GM12874 (cell line): ENCODE measurements around the gene SLC25A29.

ENCODE experiments used
- TF ChIP-seq, protein P1 (sequence below): IDR thresholded peaks from 2 replicates; pipeline ENCODE4 v1.5.1; 2011; ENCODE audit warnings: low read depth, mild to moderate bottlenecking, control low read depth, low read length, moderate library complexity; ENCODE audit not compliant: insufficient read depth

SLC25A29 gene

DNA sequence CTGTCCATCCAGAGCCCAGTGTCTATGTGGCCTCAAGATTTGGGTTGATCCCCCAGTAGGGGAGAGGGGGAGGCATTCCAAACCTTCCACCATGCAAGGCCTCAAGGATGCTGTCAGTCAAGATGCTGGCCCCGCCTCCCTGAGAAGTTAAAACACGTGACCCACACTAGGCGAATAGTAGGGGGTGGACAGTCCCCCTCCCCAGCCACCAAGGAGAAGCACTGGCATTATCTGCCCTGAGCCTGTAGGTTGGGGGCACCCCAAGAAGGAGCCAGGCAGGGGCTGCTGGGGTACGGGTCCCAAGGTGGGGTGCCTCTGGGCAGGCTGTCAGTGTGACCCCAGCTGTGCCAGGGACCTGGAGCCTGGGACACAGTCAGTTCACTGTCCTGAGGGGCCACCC is 2.3 kb downstream of the SLC25A29 start:
- TF ChIP-seq, protein P1, sequence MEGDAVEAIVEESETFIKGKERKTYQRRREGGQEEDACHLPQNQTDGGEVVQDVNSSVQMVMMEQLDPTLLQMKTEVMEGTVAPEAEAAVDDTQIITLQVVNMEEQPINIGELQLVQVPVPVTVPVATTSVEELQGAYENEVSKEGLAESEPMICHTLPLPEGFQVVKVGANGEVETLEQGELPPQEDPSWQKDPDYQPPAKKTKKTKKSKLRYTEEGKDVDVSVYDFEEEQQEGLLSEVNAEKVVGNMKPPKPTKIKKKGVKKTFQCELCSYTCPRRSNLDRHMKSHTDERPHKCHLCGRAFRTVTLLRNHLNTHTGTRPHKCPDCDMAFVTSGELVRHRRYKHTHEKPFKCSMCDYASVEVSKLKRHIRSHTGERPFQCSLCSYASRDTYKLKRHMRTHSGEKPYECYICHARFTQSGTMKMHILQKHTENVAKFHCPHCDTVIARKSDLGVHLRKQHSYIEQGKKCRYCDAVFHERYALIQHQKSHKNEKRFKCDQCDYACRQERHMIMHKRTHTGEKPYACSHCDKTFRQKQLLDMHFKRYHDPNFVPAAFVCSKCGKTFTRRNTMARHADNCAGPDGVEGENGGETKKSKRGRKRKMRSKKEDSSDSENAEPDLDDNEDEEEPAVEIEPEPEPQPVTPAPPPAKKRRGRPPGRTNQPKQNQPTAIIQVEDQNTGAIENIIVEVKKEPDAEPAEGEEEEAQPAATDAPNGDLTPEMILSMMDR: no peak

DNA sequence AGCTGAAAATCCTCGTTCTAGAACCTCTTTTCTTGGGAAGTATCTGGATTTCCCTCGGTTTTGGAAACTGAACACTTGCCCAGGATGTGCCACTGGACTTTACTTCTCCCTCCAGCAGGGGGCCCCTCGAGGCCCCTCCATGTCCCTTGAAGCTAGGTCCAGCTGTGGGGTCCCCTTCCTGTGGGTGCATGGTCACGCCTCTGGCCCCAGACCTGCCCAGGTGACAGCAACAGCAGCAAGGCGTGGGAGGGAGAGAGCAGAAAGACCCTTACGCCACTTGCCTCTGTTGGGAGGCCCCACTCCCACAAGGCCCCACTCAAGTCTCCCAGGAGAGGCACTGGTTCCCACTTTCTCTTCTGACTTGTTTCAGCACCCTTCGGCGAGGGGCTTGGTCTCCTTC is 3.1 kb downstream of the SLC25A29 start:
- TF ChIP-seq, protein P1: peak; percentile 75

DNA sequence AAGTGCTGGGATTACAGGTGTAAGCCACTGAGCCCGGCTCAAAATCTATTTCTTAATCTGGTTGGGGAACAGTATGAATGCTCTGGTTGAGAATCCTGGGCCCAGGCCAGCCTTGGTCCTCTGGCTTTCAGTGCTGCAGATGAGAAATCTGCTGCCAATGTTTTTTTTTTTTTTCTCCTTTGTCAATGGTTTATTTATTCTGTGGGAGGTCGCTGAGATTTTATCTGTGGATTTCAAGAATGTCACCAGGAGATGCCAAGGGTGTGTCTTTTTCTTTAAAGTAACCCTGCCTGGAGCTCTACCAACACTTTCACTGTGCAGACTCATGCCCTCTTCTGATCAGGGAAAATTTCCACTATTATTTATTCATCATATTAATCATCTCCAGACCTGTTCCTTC is 3.6 kb downstream of the SLC25A29 start:
- TF ChIP-seq, protein P1: no peak

DNA sequence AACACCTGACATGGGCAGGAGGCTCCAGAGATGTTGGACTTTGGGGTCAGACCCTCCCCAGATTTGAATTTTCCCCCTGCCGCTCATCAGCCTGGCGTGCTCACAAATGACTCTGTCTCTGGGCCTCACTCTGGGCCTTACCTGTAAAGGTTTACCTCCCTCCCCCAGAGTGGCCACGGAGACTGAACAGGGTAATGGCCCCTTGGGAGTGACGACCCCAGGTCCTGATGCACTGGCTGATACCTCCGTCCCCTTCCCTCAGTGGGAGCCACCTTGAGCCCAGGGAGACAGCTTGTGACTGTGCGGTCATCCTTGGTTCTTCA is 7.0 kb downstream of the SLC25A29 start:
- TF ChIP-seq, protein P1: no peak

DNA sequence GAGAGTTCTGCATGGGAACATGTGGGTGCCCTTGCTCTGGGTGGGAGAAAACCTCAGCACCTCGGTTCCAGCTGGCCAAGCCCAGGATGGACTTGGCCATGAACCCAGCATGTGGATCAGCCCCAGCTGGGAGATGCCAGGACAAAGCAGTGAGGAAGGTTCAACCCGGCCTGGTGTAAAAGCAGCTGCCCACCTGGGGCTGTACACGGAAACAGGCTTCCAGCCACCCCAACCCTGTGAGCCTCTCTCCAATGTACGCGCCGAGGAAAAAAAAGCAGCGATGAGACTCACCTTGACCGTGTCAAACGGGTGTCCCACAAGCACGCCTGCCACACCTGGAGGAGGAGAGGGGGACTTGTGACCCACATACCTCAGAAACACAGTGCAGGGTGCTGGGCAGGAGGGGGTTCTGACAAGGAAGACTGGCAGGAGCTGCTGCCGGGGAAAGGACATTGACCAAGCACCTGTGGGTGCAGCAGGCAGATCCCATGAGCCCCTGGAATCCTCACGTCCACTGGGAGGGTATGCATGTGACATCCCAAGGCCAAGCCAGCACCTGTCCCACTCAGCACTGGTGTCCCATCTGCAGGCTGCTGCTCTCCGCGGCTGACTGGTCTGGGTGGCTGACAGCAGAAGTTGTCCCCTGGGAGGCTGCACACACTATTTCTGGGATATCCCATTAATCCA is 7.5 kb downstream of the SLC25A29 start:
- TF ChIP-seq, protein P1: no peak

DNA sequence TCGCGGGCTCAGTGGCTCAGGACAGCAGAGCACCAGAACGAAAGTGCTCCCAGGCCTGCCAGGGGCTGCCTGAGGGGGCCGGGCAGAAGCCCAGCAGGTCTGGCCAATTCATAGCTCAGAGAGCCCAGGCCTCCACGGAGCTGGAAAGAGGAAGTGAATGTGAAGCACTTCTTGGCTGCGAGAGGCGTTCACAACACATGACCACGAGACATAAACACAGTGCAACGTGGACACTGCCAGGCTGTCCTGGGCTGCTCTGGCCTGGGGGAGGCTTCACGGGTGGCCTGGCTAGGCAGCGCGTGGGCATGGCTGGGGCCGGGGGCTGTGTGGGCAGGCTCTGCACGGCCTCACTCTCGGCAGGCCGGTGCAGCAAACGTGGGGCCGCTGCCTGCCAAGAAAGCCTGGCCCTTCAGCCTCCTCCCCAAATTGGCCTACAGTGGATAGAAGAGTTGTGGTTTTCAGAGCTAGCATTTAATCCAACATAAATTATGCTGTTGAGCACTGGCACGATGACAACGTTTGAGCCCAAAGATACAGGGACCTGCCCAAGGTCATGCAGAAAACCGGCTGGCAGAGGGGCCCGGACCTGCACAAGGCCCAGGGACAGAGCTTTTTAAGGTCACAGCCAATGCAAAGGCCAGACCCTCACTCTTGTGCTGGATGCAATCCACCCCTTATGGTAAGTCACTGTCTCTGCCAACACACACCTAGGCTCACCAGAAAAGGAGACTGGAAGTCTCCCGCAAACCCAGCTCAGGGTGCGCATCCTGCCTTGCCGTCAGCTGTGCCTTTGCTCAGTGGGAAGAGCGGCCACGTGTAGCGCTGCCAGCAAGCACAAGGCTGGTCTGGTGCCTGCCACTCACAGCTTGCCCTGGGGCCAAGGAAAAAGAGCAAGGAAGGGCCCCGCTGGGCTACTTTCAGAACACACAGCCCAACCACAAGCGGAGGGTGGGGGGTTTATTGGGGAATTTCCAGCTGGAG is 8.6 kb downstream of the SLC25A29 start:
- TF ChIP-seq, protein P1: no peak

DNA sequence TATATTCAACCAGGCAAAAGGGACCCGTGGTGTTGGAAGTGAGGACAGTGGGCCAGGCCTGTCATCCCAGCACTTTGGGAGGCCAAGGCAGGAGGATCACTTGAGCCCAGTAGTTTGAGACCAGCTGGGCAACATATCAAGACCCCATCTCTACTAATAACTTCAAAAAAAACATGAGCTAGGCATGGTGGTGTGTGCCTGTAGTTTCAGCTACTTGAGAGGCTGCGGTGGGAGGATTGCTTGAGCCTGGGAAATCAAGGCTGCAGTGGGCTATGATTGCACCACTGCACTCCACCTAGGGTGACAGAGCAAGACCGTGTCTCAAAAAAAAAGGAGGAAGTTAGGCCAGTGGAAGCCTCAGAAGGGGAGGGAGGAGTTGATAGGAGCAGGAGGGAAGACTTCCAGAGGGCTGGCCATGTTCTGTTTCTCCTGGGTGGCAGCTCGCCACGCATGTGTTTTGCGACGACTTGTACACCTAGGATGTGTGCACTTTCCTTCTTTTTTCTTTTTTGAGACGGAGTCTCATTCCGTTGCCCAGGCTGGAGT is 10.1 kb downstream of the SLC25A29 start:
- TF ChIP-seq, protein P1: no peak
